Measurements from ENCODE around the gene DCD. TPM values are rescaled to one million over a fixed set of nuclear protein-coding genes. Genes with fewer than 3 reads are reported as not detected.
A peak's percentile ranks its signal among the peaks of the same experiment; 100 is the strongest.

DCD gene
- total and polyA plus RNA-seq, 10 of the 15 experiments (the other 5 are each of a cell fraction or from before 2014, with no cell fraction given) = not detected

DNA sequence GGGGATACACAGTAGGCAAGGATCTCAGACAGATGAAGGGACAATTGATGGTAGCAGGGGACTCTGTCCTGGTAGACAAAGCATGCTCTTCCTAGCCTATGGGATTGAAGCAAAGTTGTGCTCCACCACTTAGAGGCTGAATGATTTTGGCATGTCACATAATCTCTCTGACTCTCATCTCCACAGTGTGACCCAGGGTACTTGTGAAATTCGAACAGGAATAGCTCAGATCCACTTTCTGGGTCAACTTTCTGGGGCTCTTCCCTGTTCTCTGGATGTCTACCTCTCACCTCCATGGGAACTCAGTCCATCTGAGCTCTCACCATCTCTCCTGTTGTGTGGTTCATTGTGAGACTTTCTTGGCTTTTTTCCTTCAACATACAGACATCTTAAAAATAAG is 1.7 kb upstream of the DCD start (continued):
- TF ChIP-seq RFX5 (IDR thresholded peaks at IDR 0.05; ENCODE audit: low read depth, low read length) (no peak), TCF7 (IDR thresholded peaks at IDR 0.05; ENCODE audit: borderline replicate concordance) (no peak), YBX1 (IDR thresholded peaks at IDR 0.05) (no peak), PAX5 (IDR thresholded peaks at IDR 0.05; ENCODE audit: borderline replicate concordance, low read depth, low read length) (no peak), CEBPB (IDR thresholded peaks at IDR 0.05; ENCODE audit: borderline replicate concordance in 1 of 2, low read depth in 2 of 2, low read length in 2 of 2) (no peak)

- Histone ChIP-seq H3K4me3 (no peak overlapping the region), H3K27ac (ENCODE audit: control insufficient read depth, insufficient read depth) (no peak overlapping the region), H2AFZ (ENCODE audit: control insufficient read depth, low read depth, low read length) (no peak overlapping the region), H3K36me3 (ENCODE audit: control insufficient read depth in 2 of 2, insufficient read depth in 2 of 2, low read length in 1 of 2) (no peaks in the 10 kb centered on the region), H3K4me2 (ENCODE audit: control insufficient read depth, insufficient read depth) (no peak overlapping the region), H3K9ac (ENCODE audit: control insufficient read depth, insufficient read depth, low read length) (no peak overlapping the region), H3K27me3 (replicated peaks in 1 of 2; ENCODE audit: control insufficient read depth in 2 of 2, insufficient read depth in 2 of 2, low read length in 1 of 2) (no peaks in the 10 kb centered on the region), H3K9me3 (replicated peaks; ENCODE audit: control insufficient read depth, insufficient read depth, low read length) (no peaks in the 10 kb centered on the region; the same call in 2 of the 3 replicates), H3K4me1 (ENCODE audit: control insufficient read depth, insufficient read depth, low read length) (peaks cover 5% of the 10 kb centered on the region), H4K20me1 (ENCODE audit: control insufficient read depth, insufficient read depth) (no peaks in the 10 kb centered on the region), H3K79me2 (ENCODE audit: control insufficient read depth, insufficient read depth, low read length) (no peaks in the 10 kb centered on the region)
- RAD21 ChIA-PET (ENCODE audit: unreplicated experiment) = interaction anchor here (1.2 to 1.8 kb wide), 2 partner anchors 17 to 351 kb away, joined by 4 to 5 read pairs; no protein-coding TSS in a partner anchor
- WGBS (ENCODE audit: insufficient coverage, insufficient replicate concordance, low lambda C conversion rate, missing lambda C conversion rate) = 75% methylated on average over 1 of the region's 1 CpG
- SMC1A ChIA-PET (ENCODE audit: uncharacterized antibody, unreplicated experiment) = interaction anchor here (0.6 to 1.5 kb wide), 4 partner anchors 10 to 972 kb away, joined by 3 to 4 read pairs (median 4); no protein-coding TSS in a partner anchor
- ATAC-seq = peak; percentile 57; the same call in 2 of the 3 replicates
- POLR2A ChIA-PET = no interaction called here
- no peak for FAIRE-seq
- intact Hi-C loops (cut with micrococcal nuclease; ENCODE audit: unreplicated experiment) (no loop called here), in situ Hi-C loops (cut with MboI) (no loop called here)
- no TSS peak for BruUV-seq (replicated peaks)
- DNase-seq (ENCODE audit: low read depth, low spot score) = no peak
- CTCF ChIA-PET = interaction anchor here (0.7 to 1.8 kb wide), 5 partner anchors 9 to 753 kb away, joined by 3 to 8 read pairs (median 3); no protein-coding TSS in a partner anchor
- TF ChIP-seq SPI1 (IDR thresholded peaks at IDR 0.05; ENCODE audit: borderline replicate concordance, insufficient read depth, low read depth, low read length) (peak; percentile 69; the same call in 1 of the 2 replicates), MEF2B (IDR thresholded peaks at IDR 0.05; ENCODE audit: partially characterized antibody, poor library complexity, severe bottlenecking) (peak; percentile 23), CBFB (IDR thresholded peaks at IDR 0.05; ENCODE audit: low read depth) (no peak), ASH2L (IDR thresholded peaks at IDR 0.05; ENCODE audit: borderline replicate concordance, low read depth) (no peak), RAD21 (IDR thresholded peaks at IDR 0.05; ENCODE audit: insufficient read depth, low read depth, low read length) (no peak), MEF2A (IDR thresholded peaks at IDR 0.05; ENCODE audit: insufficient read depth, low read depth, low read length) (0 out of 2 replicates have a peak, but pooled peaks have one; percentile 13)
Observed at GRCh38 chr12:54641554-54641953, 6.6 kb downstream of the DCD start.
